Stimulated activated CD4-positive, alpha-beta T cell treated with anti-CD3 and anti-CD28 coated beads, Interleukin-2, amount 100 ng/mL, for 24 hours (primary cell): ENCODE results near the gene DLK2.
"Not testable (repeated sequence)": the region's sequence is repeated elsewhere in the genome, so short reads cannot be mapped to it uniquely, and the experiment has no call there.

Experiments used
- DNase-seq, 2 donors: peaks; one replicate each; pipeline ENCODE4 v3.0.0-alpha.2; 2020

DLK2 gene

GRCh38 chr6:43455531-43456428 is at the start of gene DLK2:
DLK2 (minus strand) TSS chr6:43455548; CDS start chr6:43454825, 723 bp downstream.
- DNase-seq = peak; percentile 64 to 71

GRCh38 chr6:43503443-43503842 is 48.1 kb upstream of the DLK2 start:
- DNase-seq = no peak

GRCh38 chr6:43502666-43503065 is 47.3 kb upstream of the DLK2 start:
- DNase-seq = no peak

- no peak for DNase-seq
These were observed 45.6 kb upstream of the DLK2 start for GRCh38 chr6:43500921-43501320.

GRCh38 chr6:43499028-43499815 is 43.9 kb upstream of the DLK2 start:
- no peak for DNase-seq

- not testable (repeated sequence) for DNase-seq
These were observed 42.9 kb upstream of the DLK2 start for GRCh38 chr6:43498291-43498690.

- DNase-seq = no peak
These were observed 42.3 kb upstream of the DLK2 start for GRCh38 chr6:43497689-43498088.

- DNase-seq = no peak
These were observed 41.7 kb upstream of the DLK2 start for GRCh38 chr6:43497129-43497396.

GRCh38 chr6:43496370-43497128 is 41.2 kb upstream of the DLK2 start:
- DNase-seq = no peak

- no peak for DNase-seq
These were observed 40.1 kb upstream of the DLK2 start for GRCh38 chr6:43495409-43495941.

GRCh38 chr6:43494766-43495165 is 39.4 kb upstream of the DLK2 start:
- no peak for DNase-seq

- no peak for DNase-seq
These were observed 39.0 kb upstream of the DLK2 start for GRCh38 chr6:43494321-43494720.

- no peak for DNase-seq
These were observed 38.5 kb upstream of the DLK2 start for GRCh38 chr6:43493833-43494232.

GRCh38 chr6:43493230-43493629 is 37.9 kb upstream of the DLK2 start:
- no peak for DNase-seq

- DNase-seq = no peak
These were observed 37.3 kb upstream of the DLK2 start for GRCh38 chr6:43492673-43493072.

- DNase-seq = no peak
These were observed 36.7 kb upstream of the DLK2 start for GRCh38 chr6:43491750-43492661.

GRCh38 chr6:43490523-43490939 is 35.2 kb upstream of the DLK2 start:
- no peak for DNase-seq

- DNase-seq = no peak
These were observed 34.1 kb upstream of the DLK2 start for GRCh38 chr6:43489277-43490072.

GRCh38 chr6:43488667-43489276 is 33.4 kb upstream of the DLK2 start:
- DNase-seq = no peak

GRCh38 chr6:43481591-43482236 is 26.4 kb upstream of the DLK2 start:
- no peak for DNase-seq
